Hepatocyte (in vitro differentiated cells): Measurements from ENCODE around the gene VPS13D. TPM values are rescaled to one million over a fixed set of nuclear protein-coding genes. Genes with fewer than 3 reads are reported as not detected.

Experiments used
- DNase-seq: peaks from one replicate; pipeline ENCODE4 v3.0.0-alpha.2; 2016; ENCODE audit warnings: low spot score
- H2AFZ ChIP-seq: fragments of 200-600 bp; sonication (generic); 2 replicates; pipeline ENCODE4 v1.6.0; 2016; ENCODE audit warnings: antibody characterized with exemption, mild to moderate bottlenecking
- H3K27ac ChIP-seq: fragments of 200-600 bp; sonication (generic); 2 replicates; pipeline ENCODE4 v1.5.1; 2016; ENCODE audit warnings: mild to moderate bottlenecking
- H3K27me3 ChIP-seq: fragments of 200-600 bp; sonication (generic); 2 replicates; pipeline ENCODE4 v1.6.1; 2016
- H3K36me3 ChIP-seq: fragments of 200-600 bp; sonication (generic); replicated peaks from 2 replicates; pipeline ENCODE4 v1.5.1; 2016; ENCODE audit warnings: low read depth; ENCODE audit not compliant: insufficient read depth
- H3K4me1 ChIP-seq: fragments of 200-600 bp; sonication (generic); 2 replicates; pipeline ENCODE4 v1.5.1; 2016; ENCODE audit warnings: mild to moderate bottlenecking, moderate library complexity; ENCODE audit not compliant: insufficient read depth
- H3K4me2 ChIP-seq: fragments of 200-600 bp; sonication (generic); 2 replicates; pipeline ENCODE4 v1.6.0; 2016
- H3K4me3 ChIP-seq: fragments of 200-600 bp; sonication (generic); 2 replicates; pipeline ENCODE4 v1.5.1; 2016; ENCODE audit warnings: mild to moderate bottlenecking
- H3K79me2 ChIP-seq: fragments of 200-600 bp; sonication (generic); 2 replicates; pipeline ENCODE4 v1.6.0; 2017; ENCODE audit warnings: mild to moderate bottlenecking
- H3K9me2 ChIP-seq: fragments of 200-600 bp; sonication (generic); replicated peaks from 2 replicates; pipeline ENCODE4 v1.6.0; 2017; ENCODE audit warnings: mild to moderate bottlenecking; ENCODE audit not compliant: insufficient read depth
- H3K9me3 ChIP-seq: fragments of 200-600 bp; sonication (generic); 2 replicates; pipeline ENCODE4 v1.5.1; 2016; ENCODE audit warnings: low read depth, mild to moderate bottlenecking
- H4K20me1 ChIP-seq: fragments of 200-600 bp; sonication (generic); 2 replicates; pipeline ENCODE4 v1.6.0; 2016; ENCODE audit warnings: mild to moderate bottlenecking; ENCODE audit not compliant: insufficient read depth, poor library complexity, severe bottlenecking
- EZH2 ChIP-seq: fragments of 200-600 bp; sonication (generic); IDR thresholded peaks from 2 replicates; pipeline ENCODE4 v1.6.1; 2016; ENCODE audit warnings: antibody characterized with exemption, mild to moderate bottlenecking, borderline replicate concordance
- EZH2phosphoT487 ChIP-seq: fragments of 200-600 bp; sonication (generic); IDR thresholded peaks from one replicate; pipeline ENCODE4 v1.6.1; 2018; ENCODE audit warnings: antibody characterized with exemption, mild to moderate bottlenecking, low read depth, moderate library complexity; ENCODE audit not compliant: unreplicated experiment, severe bottlenecking
- WGBS: methylation state at CpG from one replicate; pipeline ENCODE4 v1.1.6; 2016; ENCODE audit warnings: low lambda C conversion rate; ENCODE audit errors: missing lambda C conversion rate; 5-methylcytosine and 5-hydroxymethylcytosine counted together
- polyA plus RNA-seq: library from polyadenylated mRNA; unstranded; fragments of >200 nt; fragmentation: Nextera tagmentation; extraction: Ambion mirVana; gene quantifications from 2 replicates; pipeline ENCODE4 v1.2.1, GENCODE V29; 2016
- total RNA-seq: library from RNA; depleted of rRNA; stranded (reverse); fragments of >200 nt; gene quantifications from 2 replicates; pipeline ENCODE4 v1.2.3, GENCODE V29; 2014
- TF ChIP-seq, protein P1 (sequence below): fragments of 200-600 bp; sonication (generic); IDR thresholded peaks from 2 replicates; pipeline ENCODE4 v1.5.1; 2016; ENCODE audit warnings: antibody characterized with exemption, mild to moderate bottlenecking; ENCODE audit not compliant: poor library complexity

VPS13D gene
- total and polyA plus RNA-seq, 2 experiments from 2014 or later, result 7.3 to 32.2 TPM

GRCh38 chr1:12495725-12496124 is 265.9 kb downstream of the VPS13D start:
- Histone ChIP-seq H2AFZ (no peak overlapping the region), H3K27ac (peak overlapping the region; percentile 78), H3K4me3 (no peak overlapping the region), H3K9me2 (no peaks in the 10 kb centered on the region), H3K79me2 (no peaks in the 10 kb centered on the region), H4K20me1 (no peaks in the 10 kb centered on the region), H3K9me3 (no peaks in the 10 kb centered on the region), H3K4me2 (peak overlapping the region; percentile 53), H3K36me3 (no peaks in the 10 kb centered on the region), H3K4me1 (peaks cover 22% of the 10 kb centered on the region), H3K27me3 (no peaks in the 10 kb centered on the region)
- TF ChIP-seq EZH2phosphoT487, result no peak
- TF ChIP-seq, protein P1, sequence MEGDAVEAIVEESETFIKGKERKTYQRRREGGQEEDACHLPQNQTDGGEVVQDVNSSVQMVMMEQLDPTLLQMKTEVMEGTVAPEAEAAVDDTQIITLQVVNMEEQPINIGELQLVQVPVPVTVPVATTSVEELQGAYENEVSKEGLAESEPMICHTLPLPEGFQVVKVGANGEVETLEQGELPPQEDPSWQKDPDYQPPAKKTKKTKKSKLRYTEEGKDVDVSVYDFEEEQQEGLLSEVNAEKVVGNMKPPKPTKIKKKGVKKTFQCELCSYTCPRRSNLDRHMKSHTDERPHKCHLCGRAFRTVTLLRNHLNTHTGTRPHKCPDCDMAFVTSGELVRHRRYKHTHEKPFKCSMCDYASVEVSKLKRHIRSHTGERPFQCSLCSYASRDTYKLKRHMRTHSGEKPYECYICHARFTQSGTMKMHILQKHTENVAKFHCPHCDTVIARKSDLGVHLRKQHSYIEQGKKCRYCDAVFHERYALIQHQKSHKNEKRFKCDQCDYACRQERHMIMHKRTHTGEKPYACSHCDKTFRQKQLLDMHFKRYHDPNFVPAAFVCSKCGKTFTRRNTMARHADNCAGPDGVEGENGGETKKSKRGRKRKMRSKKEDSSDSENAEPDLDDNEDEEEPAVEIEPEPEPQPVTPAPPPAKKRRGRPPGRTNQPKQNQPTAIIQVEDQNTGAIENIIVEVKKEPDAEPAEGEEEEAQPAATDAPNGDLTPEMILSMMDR, result no peak
- no peak for TF ChIP-seq EZH2
- peak; percentile 42 for DNase-seq
- 76% methylated on average over 11 of the region's 11 CpGs for WGBS

DNA sequence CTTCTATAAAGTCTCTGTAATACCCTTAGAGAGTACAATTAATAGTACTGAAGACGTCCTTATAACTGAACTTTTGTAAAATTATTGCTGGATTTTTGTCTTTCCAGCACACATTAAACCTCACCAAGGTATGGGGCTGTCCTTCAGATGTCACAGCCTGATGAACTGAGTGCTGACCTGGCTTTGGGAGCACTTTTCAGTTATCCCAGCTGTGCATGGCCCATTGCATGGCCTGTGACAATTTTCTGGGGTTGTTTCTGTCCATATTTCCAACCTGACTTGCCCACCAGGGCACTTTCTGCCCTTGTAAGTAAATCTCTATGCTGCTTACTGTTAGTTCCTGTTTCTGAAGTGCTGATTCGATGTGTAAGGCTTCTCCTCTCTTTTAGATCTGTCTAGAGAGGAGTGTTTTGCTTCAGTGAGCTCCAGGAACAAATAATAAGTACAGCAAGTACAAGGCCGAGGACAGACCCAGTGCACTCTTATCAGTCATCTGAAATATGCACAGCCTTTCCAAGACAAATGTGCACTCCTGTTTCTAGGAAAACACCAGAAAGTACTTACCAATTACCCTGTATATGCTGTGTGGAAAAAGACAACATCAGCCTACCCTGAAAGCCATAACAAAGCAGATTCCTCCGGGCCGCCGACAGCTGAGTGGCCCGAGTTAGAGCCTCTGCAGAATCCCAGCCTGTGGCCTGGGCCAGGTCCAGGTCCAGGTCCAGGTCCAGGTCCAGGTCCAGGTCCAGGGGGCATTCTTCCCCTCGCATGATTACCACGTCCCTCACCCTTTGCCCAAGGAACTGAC is 266.5 kb downstream of the VPS13D start:
- no peak overlapping the region for H3K4me3 ChIP-seq
- TF ChIP-seq EZH2phosphoT487 (no peak), EZH2 (no peak)
- TF ChIP-seq, protein P1, result no peak
- 57% methylated on average over 9 of the region's 9 CpGs for WGBS
- H3K79me2 ChIP-seq, result no peaks in the 10 kb centered on the region
- H2AFZ ChIP-seq, result no peak overlapping the region
- peaks cover 22% of the 10 kb centered on the region for H3K4me1 ChIP-seq
- H4K20me1 ChIP-seq, result no peaks in the 10 kb centered on the region
- no peaks in the 10 kb centered on the region for H3K36me3 ChIP-seq
- peak overlapping the region; percentile 78 for H3K27ac ChIP-seq
- no peaks in the 10 kb centered on the region for H3K9me2 ChIP-seq
- no peaks in the 10 kb centered on the region for H3K9me3 ChIP-seq
- DNase-seq, result peak; percentile 30
- peak overlapping the region; percentile 53 for H3K4me2 ChIP-seq
- no peaks in the 10 kb centered on the region for H3K27me3 ChIP-seq

DNA sequence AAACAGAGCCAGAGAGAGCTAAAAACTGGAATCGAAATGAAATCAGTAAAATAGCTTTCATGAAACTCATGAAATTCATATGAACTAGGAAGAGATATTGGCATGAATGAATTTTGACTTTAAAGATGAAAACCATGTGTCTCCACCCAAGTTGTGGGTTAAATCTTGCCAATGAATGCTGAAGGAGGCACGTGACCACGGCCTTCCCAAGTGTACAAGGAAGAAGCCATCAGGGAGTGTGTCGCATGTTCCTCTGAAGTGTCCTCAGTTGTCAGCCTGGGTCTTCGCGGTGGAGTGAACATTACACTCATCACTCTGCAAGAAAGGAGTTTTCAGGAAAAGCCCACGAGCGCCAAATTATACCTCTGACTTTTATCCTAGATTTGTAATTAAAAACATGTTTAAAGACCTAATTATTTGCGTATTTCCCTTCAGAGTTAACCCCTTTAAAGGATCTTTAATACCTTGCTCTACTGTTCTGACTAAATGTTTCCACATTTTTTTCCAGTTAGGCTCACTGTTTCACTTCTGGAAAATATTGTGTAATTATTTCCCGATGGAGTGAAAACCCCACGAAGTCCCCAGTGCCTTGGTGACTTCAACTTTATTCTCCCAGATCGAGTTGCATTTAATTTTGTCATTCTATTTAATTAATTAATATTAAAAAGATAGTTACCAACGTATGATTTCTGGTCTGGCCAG is 269.9 kb downstream of the VPS13D start:
- WGBS, result 64% methylated on average over 13 of the region's 13 CpGs
- H3K36me3 ChIP-seq, result no peaks in the 10 kb centered on the region
- no peaks in the 10 kb centered on the region for H3K27me3 ChIP-seq
- H3K4me2 ChIP-seq, result no peak overlapping the region
- H3K4me3 ChIP-seq, result no peak overlapping the region
- no peaks in the 10 kb centered on the region for H3K9me2 ChIP-seq
- no peak overlapping the region for H2AFZ ChIP-seq
- peaks cover 22% of the 10 kb centered on the region for H3K4me1 ChIP-seq
- no peaks in the 10 kb centered on the region for H3K79me2 ChIP-seq
- H3K27ac ChIP-seq, result no peak overlapping the region
- TF ChIP-seq EZH2 (no peak), EZH2phosphoT487 (no peak)
- TF ChIP-seq, protein P1, result no peak
- no peak for DNase-seq
- H4K20me1 ChIP-seq, result no peaks in the 10 kb centered on the region
- no peaks in the 10 kb centered on the region for H3K9me3 ChIP-seq
